ENCODE measurements around the gene FOSL2. TPM values are rescaled to one million over a fixed set of nuclear protein-coding genes. Genes with fewer than 3 reads are reported as not detected.

The FOSL2 gene
- total RNA-seq, 1 donor from 2014 or later = 77.1 TPM

GRCh38 chr2:28346587-28346986 is 46.1 kb upstream of the FOSL2 start:
- no peak for TF ChIP-seq CTCF (IDR thresholded peaks at IDR 0.05; ENCODE audit: insufficient read depth, low read length, severe bottlenecking)
- no peak for FAIRE-seq
- Histone ChIP-seq H3K27me3 (ENCODE audit: control insufficient read depth, insufficient read depth, low read length) (no peaks in the 10 kb centered on the region), H3K4me3 (ENCODE audit: low read depth, low read length) (no peak overlapping the region), H3K36me3 (ENCODE audit: control insufficient read depth, insufficient read depth, low read length) (no peaks in the 10 kb centered on the region)
- DNase-seq (ENCODE audit: low read depth) = no peak

- no peak for TF ChIP-seq CTCF (IDR thresholded peaks at IDR 0.05; ENCODE audit: insufficient read depth, low read length, severe bottlenecking)
- Histone ChIP-seq H3K4me3 (ENCODE audit: low read depth, low read length) (no peak overlapping the region), H3K27me3 (ENCODE audit: control insufficient read depth, insufficient read depth, low read length) (no peaks in the 10 kb centered on the region), H3K36me3 (ENCODE audit: control insufficient read depth, insufficient read depth, low read length) (no peaks in the 10 kb centered on the region)
- DNase-seq (ENCODE audit: low read depth) (no peak), FAIRE-seq (no peak)
Observed at GRCh38 chr2:28347193-28347592, 45.5 kb upstream of the FOSL2 start.

GRCh38 chr2:28347596-28347995 is 45.1 kb upstream of the FOSL2 start:
- H3K27me3 ChIP-seq (ENCODE audit: control insufficient read depth, insufficient read depth, low read length) = no peaks in the 10 kb centered on the region
- no peak for DNase-seq (ENCODE audit: low read depth)
- FAIRE-seq = no peak
- no peak overlapping the region for H3K4me3 ChIP-seq (ENCODE audit: low read depth, low read length)
- no peaks in the 10 kb centered on the region for H3K36me3 ChIP-seq (ENCODE audit: control insufficient read depth, insufficient read depth, low read length)
- no peak for TF ChIP-seq CTCF (IDR thresholded peaks at IDR 0.05; ENCODE audit: insufficient read depth, low read length, severe bottlenecking)

- no peak for FAIRE-seq
- H3K36me3 ChIP-seq (ENCODE audit: control insufficient read depth, insufficient read depth, low read length) = no peaks in the 10 kb centered on the region
- H3K4me3 ChIP-seq (ENCODE audit: low read depth, low read length) = no peak overlapping the region
- no peak for DNase-seq (ENCODE audit: low read depth)
- no peaks in the 10 kb centered on the region for H3K27me3 ChIP-seq (ENCODE audit: control insufficient read depth, insufficient read depth, low read length)
- no peak for TF ChIP-seq CTCF (IDR thresholded peaks at IDR 0.05; ENCODE audit: insufficient read depth, low read length, severe bottlenecking)
Observed at GRCh38 chr2:28348149-28348567, 44.5 kb upstream of the FOSL2 start.

- no peak overlapping the region for H3K4me3 ChIP-seq (ENCODE audit: low read depth, low read length)
- FAIRE-seq = no peak
- H3K27me3 ChIP-seq (ENCODE audit: control insufficient read depth, insufficient read depth, low read length) = no peaks in the 10 kb centered on the region
- TF ChIP-seq CTCF (IDR thresholded peaks at IDR 0.05; ENCODE audit: insufficient read depth, low read length, severe bottlenecking) = no peak
- H3K36me3 ChIP-seq (ENCODE audit: control insufficient read depth, insufficient read depth, low read length) = no peaks in the 10 kb centered on the region
- no peak for DNase-seq (ENCODE audit: low read depth)
Observed at GRCh38 chr2:28348921-28349320, 43.7 kb upstream of the FOSL2 start.

- Histone ChIP-seq H3K36me3 (ENCODE audit: control insufficient read depth, insufficient read depth, low read length) (no peaks in the 10 kb centered on the region), H3K4me3 (ENCODE audit: low read depth, low read length) (no peak overlapping the region), H3K27me3 (ENCODE audit: control insufficient read depth, insufficient read depth, low read length) (no peaks in the 10 kb centered on the region)
- FAIRE-seq (no peak), DNase-seq (ENCODE audit: low read depth) (no peak)
- no peak for TF ChIP-seq CTCF (IDR thresholded peaks at IDR 0.05; ENCODE audit: insufficient read depth, low read length, severe bottlenecking)
Observed at GRCh38 chr2:28349546-28350165, 43.0 kb upstream of the FOSL2 start.

All from bronchial epithelial cell (primary cell).